Stimulated activated CD4-positive, alpha-beta T cell treated with anti-CD3 and anti-CD28 coated beads, Interleukin-2, amount 100 ng/mL, for 24 hours (primary cell): ENCODE data around the gene MAB21L1.
A peak's percentile ranks its signal among the peaks of the same experiment; 100 is the strongest.

ENCODE experiments used
- DNase-seq, 2 donors: peaks; one replicate each; pipeline ENCODE4 v3.0.0-alpha.2; 2020

Gene MAB21L1

GRCh38 chr13:35479038-35479492 is 2.6 kb upstream of the MAB21L1 start:
- no peak for DNase-seq

GRCh38 chr13:35478271-35479037 is 2.0 kb upstream of the MAB21L1 start:
- DNase-seq = no peak

DNA sequence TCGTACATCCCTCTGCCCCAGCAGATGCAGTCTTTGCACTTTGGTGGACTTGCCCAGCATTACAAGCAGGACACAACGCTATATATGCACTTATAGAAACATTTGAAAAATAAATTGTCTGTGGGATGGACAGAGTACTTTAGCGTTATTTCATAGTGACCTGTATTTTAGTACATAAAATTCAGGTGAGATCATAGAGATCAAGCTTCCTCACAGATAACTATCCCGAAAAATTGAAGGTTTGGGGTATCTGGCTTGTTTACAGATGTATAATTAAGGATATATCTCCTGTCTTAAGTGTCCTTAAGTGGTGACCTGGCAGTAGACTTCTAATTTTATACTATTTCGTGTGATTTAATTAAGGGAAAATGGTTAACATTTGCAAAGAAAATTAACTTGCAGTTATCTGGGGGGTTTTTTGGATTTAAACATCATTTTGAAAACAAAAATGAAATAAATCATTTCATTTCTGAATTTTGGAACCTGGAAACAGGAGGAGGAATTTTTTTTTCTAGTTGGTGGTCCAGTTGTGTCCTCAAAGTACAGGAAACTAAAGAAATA is 977 bp upstream of the MAB21L1 start:
- no peak for DNase-seq

DNA sequence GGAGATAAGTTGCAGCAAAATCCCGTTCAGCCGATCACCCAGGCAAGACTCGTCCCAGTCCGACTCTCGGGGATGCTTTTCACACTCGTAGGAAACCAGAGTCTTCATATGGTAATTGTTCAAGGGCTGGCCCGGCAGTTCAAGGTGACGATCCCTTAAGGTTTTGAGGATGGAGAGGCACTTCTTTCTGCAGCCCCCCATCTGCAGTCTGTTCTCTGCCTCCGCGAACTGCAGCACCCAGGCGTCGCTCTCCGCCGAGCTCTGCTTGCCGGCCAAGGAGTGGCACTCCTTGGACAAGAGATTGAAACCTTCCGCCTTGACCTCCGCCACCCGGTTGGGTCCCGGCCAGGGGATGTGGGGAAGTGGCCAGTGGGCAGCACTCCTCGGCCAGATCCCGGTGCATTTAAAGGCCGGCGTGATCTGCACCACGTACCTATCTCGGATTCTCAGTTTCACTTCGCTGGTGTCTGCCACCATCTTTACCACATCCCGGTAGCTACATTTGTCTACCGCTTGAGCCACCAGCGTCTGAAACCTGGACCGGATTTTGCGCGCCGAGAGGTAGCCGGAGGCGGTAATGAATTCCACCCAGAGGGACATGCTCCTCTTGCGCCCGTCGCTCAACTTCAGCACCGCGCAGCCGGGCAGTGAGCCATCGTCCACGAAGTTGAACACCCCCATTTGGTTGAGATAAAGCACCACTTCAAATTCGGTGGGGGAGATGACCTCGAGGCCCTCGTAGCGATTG is 1.1 kb downstream of the MAB21L1 start:
- peak in 1 of 2 donors; percentile 17 for DNase-seq

- DNase-seq = no peak
These were observed 1.8 kb downstream of the MAB21L1 start for GRCh38 chr13:35474496-35475211.

- DNase-seq = no peak
These were observed 2.7 kb downstream of the MAB21L1 start for GRCh38 chr13:35473802-35474201.

GRCh38 chr13:35473206-35473775 is 3.2 kb downstream of the MAB21L1 start:
- DNase-seq = no peak

GRCh38 chr13:35472323-35472881 is 4.1 kb downstream of the MAB21L1 start:
- no peak for DNase-seq

DNA sequence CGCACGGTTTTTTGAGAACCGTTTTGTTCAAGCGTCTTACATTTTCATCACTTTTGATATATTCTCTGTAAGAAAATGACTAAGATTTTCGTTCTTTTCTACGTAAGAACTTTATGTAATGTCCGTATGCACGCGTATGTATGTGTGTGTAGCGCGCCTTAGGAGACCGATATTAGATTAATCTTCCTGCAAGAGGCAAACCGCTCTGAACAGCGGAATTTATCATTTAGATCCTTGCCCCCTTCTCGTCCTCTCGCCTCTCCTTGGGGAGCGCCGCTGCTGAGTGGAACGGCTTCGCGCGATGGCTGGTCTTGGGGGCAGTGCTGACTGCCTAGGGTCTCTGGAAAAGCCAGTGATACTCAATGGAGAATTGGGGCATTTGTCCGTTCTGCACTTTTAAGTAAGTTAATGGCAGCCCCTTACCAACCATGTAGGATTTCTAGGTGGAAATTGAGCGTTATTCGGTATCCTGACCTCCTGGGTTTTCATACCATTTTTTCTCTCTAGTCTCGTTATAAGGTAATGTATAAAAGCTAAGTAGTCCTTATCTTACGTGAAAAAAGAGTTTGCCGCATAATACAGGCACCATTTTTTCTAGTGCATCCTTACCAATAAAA is 4.7 kb downstream of the MAB21L1 start:
- no peak for DNase-seq

GRCh38 chr13:35470671-35471661 is 5.5 kb downstream of the MAB21L1 start:
- no peak for DNase-seq

GRCh38 chr13:35469806-35470525 is 6.5 kb downstream of the MAB21L1 start:
- DNase-seq = no peak

GRCh38 chr13:35468195-35468594 is 8.3 kb downstream of the MAB21L1 start:
- DNase-seq = no peak

- no peak for DNase-seq
These were observed 11.1 kb downstream of the MAB21L1 start for GRCh38 chr13:35465371-35465770.

- no peak for DNase-seq
These were observed 16.4 kb downstream of the MAB21L1 start for GRCh38 chr13:35460061-35460460.

GRCh38 chr13:35457258-35457657 is 19.2 kb downstream of the MAB21L1 start:
- no peak for DNase-seq

- no peak for DNase-seq
These were observed 21.5 kb downstream of the MAB21L1 start for GRCh38 chr13:35455022-35455421.

DNA sequence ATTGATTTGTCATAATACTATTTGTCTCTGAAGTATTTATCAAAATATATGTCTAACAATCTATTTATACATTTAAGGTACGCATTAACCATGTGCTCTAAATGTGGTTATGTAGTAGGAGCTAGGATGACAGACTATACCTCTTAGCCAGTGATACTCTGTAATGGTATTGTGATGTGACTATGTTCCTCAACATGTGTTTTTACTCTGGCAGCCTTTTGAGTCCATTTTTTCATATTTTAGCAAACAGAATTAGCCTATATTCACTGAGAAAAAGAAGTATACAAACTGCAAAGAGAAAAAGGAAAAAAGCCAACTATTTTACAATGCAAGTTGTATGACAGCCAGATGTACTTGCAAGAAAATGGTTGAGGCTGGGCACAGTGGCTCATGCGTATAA is 26.7 kb downstream of the MAB21L1 start:
- no peak for DNase-seq

- DNase-seq = no peak
These were observed 28.0 kb downstream of the MAB21L1 start for GRCh38 chr13:35448465-35448864.
